ENCODE results near the gene IFT88.

The IFT88 gene

GRCh38 chr13:20658451-20659040 is 91.6 kb downstream of the IFT88 start:
- DNase-seq (ENCODE audit: low spot score): no peak
- no peak for TF ChIP-seq CTCF (IDR thresholded peaks at IDR 0.05; ENCODE audit: borderline replicate concordance, control extremely low read depth, extremely low read depth, insufficient read depth, missing control alignments)
- in situ Hi-C loops (cut with MboI; ENCODE audit: low sequenced_read_pairs, unreplicated experiment): no loop called here

- DNase-seq (ENCODE audit: low spot score): no peak
- TF ChIP-seq CTCF (IDR thresholded peaks at IDR 0.05; ENCODE audit: borderline replicate concordance, control extremely low read depth, extremely low read depth, insufficient read depth, missing control alignments): no peak
- in situ Hi-C loops (cut with MboI; ENCODE audit: low sequenced_read_pairs, unreplicated experiment): no loop called here
These were observed 97.4 kb downstream of the IFT88 start for GRCh38 chr13:20664351-20664750.

GRCh38 chr13:20666948-20667347 is 100.0 kb downstream of the IFT88 start:
- DNase-seq (ENCODE audit: low spot score): no peak
- in situ Hi-C loops (cut with MboI; ENCODE audit: low sequenced_read_pairs, unreplicated experiment): no loop called here
- TF ChIP-seq CTCF (IDR thresholded peaks at IDR 0.05; ENCODE audit: borderline replicate concordance, control extremely low read depth, extremely low read depth, insufficient read depth, missing control alignments): no peak

- in situ Hi-C loops (cut with MboI; ENCODE audit: low sequenced_read_pairs, unreplicated experiment): no loop called here
- TF ChIP-seq CTCF (IDR thresholded peaks at IDR 0.05; ENCODE audit: borderline replicate concordance, control extremely low read depth, extremely low read depth, insufficient read depth, missing control alignments): no peak
These were observed 101.0 kb downstream of the IFT88 start for GRCh38 chr13:20667857-20668437.

GRCh38 chr13:20669162-20669561 is 102.2 kb downstream of the IFT88 start:
- no peak for DNase-seq (ENCODE audit: low spot score)

More at GRCh38 chr13:20667857-20668437, 101.0 kb downstream of the IFT88 start:
- DNase-seq (ENCODE audit: low spot score): no peak

GRCh38 chr13:20671789-20672188 is 104.8 kb downstream of the IFT88 start:
- TF ChIP-seq CTCF (IDR thresholded peaks at IDR 0.05; ENCODE audit: borderline replicate concordance, control extremely low read depth, extremely low read depth, insufficient read depth, missing control alignments): no peak
- no peak for DNase-seq (ENCODE audit: low spot score)
- in situ Hi-C loops (cut with MboI; ENCODE audit: low sequenced_read_pairs, unreplicated experiment): no loop called here

More at GRCh38 chr13:20669162-20669561, 102.2 kb downstream of the IFT88 start:
- no peak for TF ChIP-seq CTCF (IDR thresholded peaks at IDR 0.05; ENCODE audit: borderline replicate concordance, control extremely low read depth, extremely low read depth, insufficient read depth, missing control alignments)
- in situ Hi-C loops (cut with MboI; ENCODE audit: low sequenced_read_pairs, unreplicated experiment): no loop called here

All from GM13976 (cell line).